ENCODE results near the gene TRABD2B.

The TRABD2B gene

GRCh38 chr1:47875036-47875435 is 122.1 kb downstream of the TRABD2B start:
- H3K4me1 ChIP-seq (ENCODE audit: control insufficient read depth, insufficient read depth, low read length, poor library complexity, severe bottlenecking): peaks cover 28% of the 10 kb centered on the region
- H3K9me3 ChIP-seq (ENCODE audit: control insufficient read depth, low read length): no peaks in the 10 kb centered on the region
- no peak overlapping the region for H3K27ac ChIP-seq (ENCODE audit: low read depth, low read length, severe bottlenecking)
- H3K36me3 ChIP-seq (ENCODE audit: control insufficient read depth, insufficient read depth, low read length): no peaks in the 10 kb centered on the region
- no peak overlapping the region for H3K4me3 ChIP-seq (ENCODE audit: extremely low read depth, insufficient read depth, low read length, poor library complexity, severe bottlenecking)
- 97 to 100% methylated on average over 3 to 4 of the region's 6 CpGs for WGBS, 2 experiments (ENCODE audit: insufficient coverage in 2 of 2)

GRCh38 chr1:47873337-47873736 is 123.8 kb downstream of the TRABD2B start:
- H3K4me1 ChIP-seq (ENCODE audit: control insufficient read depth, insufficient read depth, low read length, poor library complexity, severe bottlenecking): peaks cover 28% of the 10 kb centered on the region
- no peak overlapping the region for H3K4me3 ChIP-seq (ENCODE audit: extremely low read depth, insufficient read depth, low read length, poor library complexity, severe bottlenecking)
- no peak overlapping the region for H3K27ac ChIP-seq (ENCODE audit: low read depth, low read length, severe bottlenecking)
- 95% methylated on average over 6 of the region's 6 CpGs for WGBS, 2 experiments (ENCODE audit: insufficient coverage in 2 of 2)
- no peaks in the 10 kb centered on the region for H3K9me3 ChIP-seq (ENCODE audit: control insufficient read depth, low read length)
- no peaks in the 10 kb centered on the region for H3K36me3 ChIP-seq (ENCODE audit: control insufficient read depth, insufficient read depth, low read length)

DNA sequence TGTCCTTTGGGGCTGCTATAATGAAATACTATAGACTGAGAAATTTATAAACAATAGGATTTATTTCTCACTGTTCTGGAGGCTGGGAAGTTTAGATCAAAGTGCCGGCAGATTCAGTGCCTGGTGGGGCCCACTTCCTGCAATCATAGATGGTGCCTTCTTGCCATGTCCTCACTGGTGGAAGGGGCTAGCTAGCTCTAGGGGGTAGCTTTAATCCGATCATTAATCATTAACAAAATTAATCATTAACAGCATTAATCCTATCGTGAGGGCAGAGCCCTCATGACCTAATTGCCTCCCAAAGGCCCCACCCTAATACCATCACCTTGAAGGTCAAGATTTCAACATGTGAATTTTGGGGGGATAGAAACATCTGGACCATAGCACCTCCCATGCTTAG is 124.3 kb downstream of the TRABD2B start:
- H3K27ac ChIP-seq (ENCODE audit: low read depth, low read length, severe bottlenecking): no peak overlapping the region
- H3K9me3 ChIP-seq (ENCODE audit: control insufficient read depth, low read length): no peaks in the 10 kb centered on the region
- H3K4me1 ChIP-seq (ENCODE audit: control insufficient read depth, insufficient read depth, low read length, poor library complexity, severe bottlenecking): peaks cover 28% of the 10 kb centered on the region
- 100% methylated on average over 1 of the region's 3 CpGs; no CpG with 5 or more reads in 1 of the 2 experiments for WGBS, 2 experiments (ENCODE audit: insufficient coverage in 2 of 2)
- H3K4me3 ChIP-seq (ENCODE audit: extremely low read depth, insufficient read depth, low read length, poor library complexity, severe bottlenecking): no peak overlapping the region
- no peaks in the 10 kb centered on the region for H3K36me3 ChIP-seq (ENCODE audit: control insufficient read depth, insufficient read depth, low read length)

GRCh38 chr1:47871799-47872353 is 125.3 kb downstream of the TRABD2B start:
- Histone ChIP-seq H3K4me1 (ENCODE audit: control insufficient read depth, insufficient read depth, low read length, poor library complexity, severe bottlenecking) (peaks cover 28% of the 10 kb centered on the region), H3K9me3 (ENCODE audit: control insufficient read depth, low read length) (no peaks in the 10 kb centered on the region), H3K4me3 (ENCODE audit: extremely low read depth, insufficient read depth, low read length, poor library complexity, severe bottlenecking) (no peak overlapping the region), H3K36me3 (ENCODE audit: control insufficient read depth, insufficient read depth, low read length) (no peaks in the 10 kb centered on the region), H3K27ac (ENCODE audit: low read depth, low read length, severe bottlenecking) (no peak overlapping the region)
- 83 to 100% methylated on average over 1 to 2 of the region's 2 CpGs for WGBS, 2 experiments (ENCODE audit: insufficient coverage in 2 of 2)

DNA sequence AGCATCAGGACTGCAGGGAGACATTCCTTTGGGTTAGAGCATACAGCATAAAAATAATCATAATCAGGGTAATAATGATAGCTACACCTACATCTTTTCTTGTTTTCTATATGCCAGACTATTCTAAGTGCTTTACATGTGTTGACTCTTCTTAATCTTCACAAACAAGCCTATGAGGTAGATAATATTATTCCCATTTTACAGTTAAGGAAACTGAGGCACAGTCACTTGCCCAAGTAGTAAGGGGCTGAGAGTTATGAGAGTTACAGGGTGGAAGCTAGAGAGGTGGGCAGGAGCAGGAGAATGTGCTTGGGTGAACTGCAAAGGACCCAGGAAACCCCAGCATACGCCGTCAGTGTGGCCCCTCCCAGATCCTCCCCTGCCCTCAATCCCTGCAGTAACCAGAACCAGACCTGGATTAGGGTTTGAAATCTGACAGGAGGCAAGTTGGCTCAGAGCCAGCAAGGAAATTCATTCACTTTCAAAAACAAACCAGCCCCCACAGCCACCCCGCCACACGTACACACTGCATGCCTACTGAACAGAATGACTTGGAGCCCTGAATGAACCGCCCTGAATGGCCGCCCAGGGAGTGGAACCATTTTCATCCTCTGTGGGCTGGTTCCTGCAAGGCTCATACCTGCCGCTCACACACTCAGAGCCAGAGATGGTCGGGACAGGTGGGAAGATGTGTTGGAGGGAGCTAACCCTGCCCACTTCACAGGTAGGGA is 126.1 kb downstream of the TRABD2B start:
- 91 to 94% methylated on average over 4 to 5 of the region's 8 CpGs for WGBS, 2 experiments (ENCODE audit: insufficient coverage in 2 of 2)
- H3K9me3 ChIP-seq (ENCODE audit: control insufficient read depth, low read length): no peaks in the 10 kb centered on the region
- no peak overlapping the region for H3K27ac ChIP-seq (ENCODE audit: low read depth, low read length, severe bottlenecking)
- peaks cover 22% of the 10 kb centered on the region for H3K4me1 ChIP-seq (ENCODE audit: control insufficient read depth, insufficient read depth, low read length, poor library complexity, severe bottlenecking)
- H3K36me3 ChIP-seq (ENCODE audit: control insufficient read depth, insufficient read depth, low read length): no peaks in the 10 kb centered on the region
- no peak overlapping the region for H3K4me3 ChIP-seq (ENCODE audit: extremely low read depth, insufficient read depth, low read length, poor library complexity, severe bottlenecking)

DNA sequence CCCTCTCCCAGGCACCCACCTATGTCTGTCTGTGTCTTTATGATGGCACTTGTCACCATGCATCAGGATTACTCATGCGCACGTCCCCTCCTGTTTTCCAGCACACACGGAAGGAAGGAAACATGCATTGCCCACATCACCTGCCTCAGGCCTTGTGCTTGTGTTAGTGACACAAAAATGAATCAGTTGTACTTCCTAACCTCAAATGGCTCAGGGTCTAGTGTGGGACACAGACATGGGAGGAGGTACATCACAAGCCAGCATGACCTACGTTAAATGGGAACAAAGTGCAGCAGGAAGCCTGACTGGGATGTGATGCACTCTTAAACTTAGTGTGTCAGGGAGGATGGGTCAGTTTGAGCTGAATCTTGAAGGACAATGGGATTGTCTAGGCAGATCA is 126.7 kb downstream of the TRABD2B start:
- Histone ChIP-seq H3K4me1 (ENCODE audit: control insufficient read depth, insufficient read depth, low read length, poor library complexity, severe bottlenecking) (peaks cover 16% of the 10 kb centered on the region), H3K27ac (ENCODE audit: low read depth, low read length, severe bottlenecking) (no peak overlapping the region), H3K9me3 (ENCODE audit: control insufficient read depth, low read length) (no peaks in the 10 kb centered on the region), H3K4me3 (ENCODE audit: extremely low read depth, insufficient read depth, low read length, poor library complexity, severe bottlenecking) (no peak overlapping the region), H3K36me3 (ENCODE audit: control insufficient read depth, insufficient read depth, low read length) (no peaks in the 10 kb centered on the region)
- WGBS, 2 experiments (ENCODE audit: insufficient coverage in 2 of 2): 92 to 100% methylated on average over 4 of the region's 4 CpGs

- H3K4me3 ChIP-seq (ENCODE audit: extremely low read depth, insufficient read depth, low read length, poor library complexity, severe bottlenecking): no peak overlapping the region
- H3K9me3 ChIP-seq (ENCODE audit: control insufficient read depth, low read length): no peaks in the 10 kb centered on the region
- H3K36me3 ChIP-seq (ENCODE audit: control insufficient read depth, insufficient read depth, low read length): no peaks in the 10 kb centered on the region
- no peak overlapping the region for H3K27ac ChIP-seq (ENCODE audit: low read depth, low read length, severe bottlenecking)
- peaks cover 15% of the 10 kb centered on the region for H3K4me1 ChIP-seq (ENCODE audit: control insufficient read depth, insufficient read depth, low read length, poor library complexity, severe bottlenecking)
- WGBS, 2 experiments (ENCODE audit: insufficient coverage in 2 of 2): 97 to 98% methylated on average over 4 to 5 of the region's 5 CpGs
These were observed 128.9 kb downstream of the TRABD2B start for GRCh38 chr1:47868348-47868676.

GRCh38 chr1:47867438-47868347 is 129.5 kb downstream of the TRABD2B start:
- Histone ChIP-seq H3K36me3 (ENCODE audit: control insufficient read depth, insufficient read depth, low read length) (no peaks in the 10 kb centered on the region), H3K9me3 (ENCODE audit: control insufficient read depth, low read length) (no peaks in the 10 kb centered on the region), H3K4me3 (ENCODE audit: extremely low read depth, insufficient read depth, low read length, poor library complexity, severe bottlenecking) (no peak overlapping the region), H3K27ac (ENCODE audit: low read depth, low read length, severe bottlenecking) (no peak overlapping the region), H3K4me1 (ENCODE audit: control insufficient read depth, insufficient read depth, low read length, poor library complexity, severe bottlenecking) (peaks cover 14% of the 10 kb centered on the region)
- WGBS, 2 experiments (ENCODE audit: insufficient coverage in 2 of 2): 97 to 98% methylated on average over 6 to 7 of the region's 8 CpGs

DNA sequence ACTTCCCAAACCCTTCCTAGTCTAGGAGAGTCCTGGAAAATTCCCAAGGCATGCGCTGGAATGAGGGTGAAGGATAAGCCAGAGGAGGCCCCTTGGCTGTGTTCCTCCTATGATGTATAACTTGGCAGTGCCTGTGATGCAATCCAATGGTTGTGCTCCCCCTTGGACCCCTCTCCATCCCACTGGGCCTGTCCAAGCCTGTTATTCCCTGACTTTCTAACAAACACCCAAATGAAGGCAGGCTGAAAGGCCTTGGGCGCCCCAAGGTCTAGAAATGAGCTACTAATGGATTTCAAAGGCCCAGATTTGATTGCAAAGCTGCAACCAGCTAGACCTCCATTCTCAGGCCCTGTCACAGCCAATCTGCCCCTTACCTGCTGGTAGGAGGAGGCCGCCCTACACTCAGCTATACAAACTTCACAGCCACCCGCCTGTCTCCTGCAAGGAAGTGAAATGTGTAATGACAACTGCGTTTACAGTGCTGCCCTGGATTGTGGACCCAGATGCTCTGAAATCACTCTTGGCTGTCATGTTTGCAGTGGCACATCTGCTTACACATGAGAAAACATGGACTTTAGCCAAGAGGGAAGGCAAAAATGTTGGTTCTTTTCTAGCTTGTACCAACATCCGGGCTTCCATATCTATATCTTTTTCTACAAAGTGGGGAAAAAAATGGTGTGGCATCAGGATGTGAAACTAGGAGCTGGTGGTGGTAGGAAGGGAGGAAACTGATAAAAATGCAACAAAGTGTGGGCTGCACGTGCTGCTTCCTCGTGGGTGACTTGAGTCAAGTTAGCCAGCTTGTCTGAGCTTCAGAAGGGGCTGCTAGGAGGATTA is 130.4 kb downstream of the TRABD2B start:
- Histone ChIP-seq H3K27ac (ENCODE audit: low read depth, low read length, severe bottlenecking) (no peak overlapping the region), H3K4me3 (ENCODE audit: extremely low read depth, insufficient read depth, low read length, poor library complexity, severe bottlenecking) (no peak overlapping the region), H3K36me3 (ENCODE audit: control insufficient read depth, insufficient read depth, low read length) (no peaks in the 10 kb centered on the region), H3K9me3 (ENCODE audit: control insufficient read depth, low read length) (no peaks in the 10 kb centered on the region), H3K4me1 (ENCODE audit: control insufficient read depth, insufficient read depth, low read length, poor library complexity, severe bottlenecking) (peaks cover 6% of the 10 kb centered on the region)
- whole genome bisulfite sequencing, 2 experiments (ENCODE audit: insufficient coverage in 2 of 2): 93 to 98% methylated on average over 4 to 6 of the region's 8 CpGs

GRCh38 chr1:47865881-47866535 is 131.2 kb downstream of the TRABD2B start:
- WGBS, 2 experiments (ENCODE audit: insufficient coverage in 2 of 2): 92 to 94% methylated on average over 6 of the region's 6 CpGs
- H3K9me3 ChIP-seq (ENCODE audit: control insufficient read depth, low read length): no peaks in the 10 kb centered on the region
- H3K27ac ChIP-seq (ENCODE audit: low read depth, low read length, severe bottlenecking): no peak overlapping the region
- H3K4me1 ChIP-seq (ENCODE audit: control insufficient read depth, insufficient read depth, low read length, poor library complexity, severe bottlenecking): no peaks in the 10 kb centered on the region
- no peaks in the 10 kb centered on the region for H3K36me3 ChIP-seq (ENCODE audit: control insufficient read depth, insufficient read depth, low read length)
- no peak overlapping the region for H3K4me3 ChIP-seq (ENCODE audit: extremely low read depth, insufficient read depth, low read length, poor library complexity, severe bottlenecking)
